ENCODE measurements around the gene GALNT17. TPM values are rescaled to one million over a fixed set of nuclear protein-coding genes. Genes with fewer than 3 reads are reported as not detected.

The GALNT17 gene
- polyA plus RNA-seq, 1 donor from 2014 or later = 15.7 TPM

GRCh38 chr7:71566991-71567390, 435.0 kb downstream of the GALNT17 start:
- Histone ChIP-seq H3K9ac (ENCODE audit: low read length) (no peak overlapping the region), H3K36me3 (ENCODE audit: insufficient read depth, low read length) (no peaks in the 10 kb centered on the region), H3K9me3 (ENCODE audit: low read length) (no peaks in the 10 kb centered on the region), H4K20me1 (ENCODE audit: insufficient read depth) (no peaks in the 10 kb centered on the region), H3K79me2 (replicated peaks; ENCODE audit: insufficient read depth, low read length) (no peaks in the 10 kb centered on the region), H3K27me3 (ENCODE audit: insufficient read depth, low read depth, low read length) (no peaks in the 10 kb centered on the region), H3F3A (ENCODE audit: insufficient read depth, low read length, poor library complexity, severe bottlenecking) (no peaks in the 10 kb centered on the region), H3K4me3 (ENCODE audit: low read length) (no peak overlapping the region), H3K27ac (ENCODE audit: low read length) (no peak overlapping the region), H3K9me2 (ENCODE audit: insufficient read depth, low read length) (no peaks in the 10 kb centered on the region), H3K4me2 (ENCODE audit: low read length) (no peak overlapping the region), H2AFZ (ENCODE audit: low read depth, low read length) (no peak overlapping the region)
- no peak for TF ChIP-seq RAD21 (conservative IDR thresholded peaks at IDR 0.05)
- no peak for TF ChIP-seq EZH2 (IDR thresholded peaks at IDR 0.05; ENCODE audit: borderline replicate concordance, insufficient read depth, low read length, poor library complexity, severe bottlenecking)

- Histone ChIP-seq H3K9ac (ENCODE audit: low read length) (no peak overlapping the region), H3K4me3 (ENCODE audit: low read length) (no peak overlapping the region), H3K9me3 (ENCODE audit: low read length) (no peaks in the 10 kb centered on the region), H3K9me2 (ENCODE audit: insufficient read depth, low read length) (no peaks in the 10 kb centered on the region), H3K79me2 (replicated peaks; ENCODE audit: insufficient read depth, low read length) (no peaks in the 10 kb centered on the region), H3K4me2 (ENCODE audit: low read length) (peak overlapping the region; percentile 7), H3K36me3 (ENCODE audit: insufficient read depth, low read length) (no peaks in the 10 kb centered on the region), H3F3A (ENCODE audit: insufficient read depth, low read length, poor library complexity, severe bottlenecking) (no peaks in the 10 kb centered on the region), H4K20me1 (ENCODE audit: insufficient read depth) (no peaks in the 10 kb centered on the region), H3K27ac (ENCODE audit: low read length) (peak overlapping the region; percentile 73), H3K27me3 (ENCODE audit: insufficient read depth, low read depth, low read length) (no peaks in the 10 kb centered on the region), H2AFZ (ENCODE audit: low read depth, low read length) (no peak overlapping the region)
- TF ChIP-seq REST (IDR thresholded peaks at IDR 0.05; ENCODE audit: borderline replicate concordance) (no peak), POLR2AphosphoS5 (IDR thresholded peaks at IDR 0.05) (peak; percentile 73), SMC3 (conservative IDR thresholded peaks at IDR 0.05; ENCODE audit: poor library complexity) (no peak), EZH2 (IDR thresholded peaks at IDR 0.05; ENCODE audit: borderline replicate concordance, insufficient read depth, low read length, poor library complexity, severe bottlenecking) (no peak), RAD21 (conservative IDR thresholded peaks at IDR 0.05) (peak; percentile 11), MXI1 (conservative IDR thresholded peaks at IDR 0.05; ENCODE audit: poor library complexity, severe bottlenecking) (no peak), EP300 (conservative IDR thresholded peaks at IDR 0.05; ENCODE audit: poor library complexity, severe bottlenecking) (peak; percentile 74), TAF1 (IDR thresholded peaks at IDR 0.05; ENCODE audit: low read depth) (no peak), CTCF (IDR thresholded peaks at IDR 0.05; ENCODE audit: poor library complexity, severe bottlenecking) (no peak)
Measured at GRCh38 chr7:71574153-71574860, 442.4 kb downstream of the GALNT17 start.

All from neural cell (in vitro differentiated cells).